Kidney epithelial cell (primary cell): ENCODE data around the gene HMCN1. TPM values are rescaled to one million over a fixed set of nuclear protein-coding genes. Genes with fewer than 3 reads are reported as not detected.

ENCODE experiments used
- DNase-seq: peaks from one replicate; pipeline ENCODE4 v3.0.0-alpha.2; 2010; ENCODE audit warnings: low read depth
- H3K27me3 ChIP-seq: 2 replicates; pipeline ENCODE4 v1.6.0; 2011; ENCODE audit warnings: low read length; ENCODE audit not compliant: control insufficient read depth, insufficient read depth
- H3K36me3 ChIP-seq: 2 replicates; pipeline ENCODE4 v1.5.1; 2011; ENCODE audit warnings: low read length; ENCODE audit not compliant: control insufficient read depth, insufficient read depth
- H3K4me3 ChIP-seq: 2 replicates; pipeline ENCODE4 v1.5.1; 2011; ENCODE audit warnings: low read depth, mild to moderate bottlenecking, control low read depth, low read length
- CTCF ChIP-seq: IDR thresholded peaks from 2 replicates; pipeline ENCODE4 v1.5.1; 2011; ENCODE audit warnings: mild to moderate bottlenecking, moderate library complexity, low read length, control low read depth, inconsistent platforms; ENCODE audit not compliant: insufficient read depth, poor library complexity, severe bottlenecking
- total RNA-seq: library from RNA; depleted of rRNA; stranded (reverse); fragments of >200 nt; gene quantifications from 2 replicates; pipeline ENCODE4 v1.2.3, GENCODE V29; 2015

The HMCN1 gene
- total RNA-seq, 1 donor from 2014 or later = 1.3 TPM

DNA sequence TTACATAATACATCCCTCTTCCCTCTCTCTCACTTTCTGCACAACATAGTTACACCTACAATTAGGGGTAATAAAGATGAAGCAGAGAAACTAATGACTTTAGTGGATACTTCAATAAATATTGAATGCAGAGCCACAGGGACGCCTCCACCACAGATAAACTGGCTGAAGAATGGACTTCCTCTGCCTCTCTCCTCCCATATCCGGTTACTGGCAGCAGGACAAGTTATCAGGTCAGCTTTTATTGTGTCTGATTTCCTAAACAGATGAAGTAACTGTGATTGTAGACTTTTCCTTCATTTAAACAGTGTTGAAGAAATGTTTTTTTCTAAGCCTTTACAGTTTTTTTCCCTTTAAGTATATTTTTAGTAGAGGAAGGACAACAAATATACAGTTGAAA is 359.2 kb downstream of the HMCN1 start:
- no peak for TF ChIP-seq CTCF
- Histone ChIP-seq H3K4me3 (no peak overlapping the region), H3K36me3 (no peaks in the 10 kb centered on the region), H3K27me3 (no peaks in the 10 kb centered on the region)
- DNase-seq = no peak

DNA sequence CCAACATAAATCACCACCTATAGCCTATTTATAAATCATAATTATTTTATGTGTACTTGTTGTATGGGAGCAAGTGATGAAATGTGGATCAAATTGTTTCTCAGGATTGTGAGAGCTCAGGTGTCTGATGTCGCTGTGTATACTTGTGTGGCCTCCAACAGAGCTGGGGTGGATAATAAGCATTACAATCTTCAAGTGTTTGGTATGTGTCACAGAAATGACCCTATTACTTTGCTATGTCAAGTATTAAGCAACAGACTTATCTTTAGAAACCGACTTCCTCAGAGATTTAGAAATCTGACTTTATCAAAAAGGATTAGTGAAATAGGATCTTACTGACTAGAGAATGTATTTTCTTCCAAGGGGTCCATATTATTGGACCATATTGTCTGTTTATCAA is 360.0 kb downstream of the HMCN1 start:
- DNase-seq = peak; percentile 26
- TF ChIP-seq CTCF = no peak
- Histone ChIP-seq H3K36me3 (no peaks in the 10 kb centered on the region), H3K4me3 (no peak overlapping the region), H3K27me3 (no peaks in the 10 kb centered on the region)

GRCh38 chr1:186099336-186100104 is 365.3 kb downstream of the HMCN1 start:
- TF ChIP-seq CTCF = no peak
- no peaks in the 10 kb centered on the region for H3K36me3 ChIP-seq
- H3K4me3 ChIP-seq = no peak overlapping the region
- H3K27me3 ChIP-seq = no peaks in the 10 kb centered on the region
- DNase-seq = no peak

DNA sequence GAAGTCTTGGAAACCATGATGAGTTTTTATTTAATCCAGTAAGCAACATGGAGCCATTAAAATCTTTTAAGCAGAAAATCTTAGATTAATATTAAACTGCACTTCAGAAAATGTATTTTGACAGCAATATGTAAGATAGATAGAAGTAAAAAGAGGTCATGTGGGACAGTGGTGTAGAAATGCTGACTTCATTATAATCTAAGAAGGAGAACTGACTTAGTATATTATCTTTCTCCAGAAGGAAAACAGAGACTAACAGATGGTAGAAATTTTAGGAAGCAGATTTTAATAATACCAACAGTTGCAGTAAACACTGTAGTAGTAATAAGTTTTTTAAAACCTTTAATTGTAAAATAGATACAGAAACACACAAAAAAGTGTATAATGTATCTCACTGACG is 367.9 kb downstream of the HMCN1 start:
- H3K4me3 ChIP-seq = no peak overlapping the region
- H3K27me3 ChIP-seq = no peaks in the 10 kb centered on the region
- no peak for DNase-seq
- TF ChIP-seq CTCF = no peak
- H3K36me3 ChIP-seq = no peaks in the 10 kb centered on the region

GRCh38 chr1:186102547-186103148 is 368.5 kb downstream of the HMCN1 start:
- no peak for TF ChIP-seq CTCF
- Histone ChIP-seq H3K4me3 (no peak overlapping the region), H3K27me3 (no peaks in the 10 kb centered on the region), H3K36me3 (no peaks in the 10 kb centered on the region)
- DNase-seq = peak; percentile 41

DNA sequence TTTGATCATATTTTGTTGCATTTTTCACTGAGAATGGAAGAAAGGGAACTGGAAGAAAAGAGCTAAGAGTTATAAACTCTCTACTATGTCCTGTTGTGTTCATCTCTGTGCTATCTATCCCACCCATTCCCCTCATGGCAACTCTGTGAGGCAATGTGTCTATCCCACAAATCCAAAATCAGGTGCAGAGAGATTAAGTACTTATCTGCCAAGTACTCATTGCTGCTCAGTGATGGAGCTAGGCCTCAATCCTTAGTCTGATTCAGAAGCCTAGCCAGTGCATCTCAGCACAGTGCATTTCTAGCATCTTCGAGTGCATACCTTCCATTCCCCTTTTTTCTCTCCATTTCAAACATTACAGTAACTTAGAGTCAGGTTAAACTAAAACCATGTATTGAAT is 370.3 kb downstream of the HMCN1 start:
- TF ChIP-seq CTCF = no peak
- Histone ChIP-seq H3K27me3 (no peaks in the 10 kb centered on the region), H3K36me3 (no peaks in the 10 kb centered on the region), H3K4me3 (no peak overlapping the region)
- no peak for DNase-seq
